ENCODE measurements around the gene MDM4.
"Not testable (repeated sequence)": the region's sequence is repeated elsewhere in the genome, so short reads cannot be mapped to it uniquely, and the experiment has no call there.

The MDM4 gene

DNA sequence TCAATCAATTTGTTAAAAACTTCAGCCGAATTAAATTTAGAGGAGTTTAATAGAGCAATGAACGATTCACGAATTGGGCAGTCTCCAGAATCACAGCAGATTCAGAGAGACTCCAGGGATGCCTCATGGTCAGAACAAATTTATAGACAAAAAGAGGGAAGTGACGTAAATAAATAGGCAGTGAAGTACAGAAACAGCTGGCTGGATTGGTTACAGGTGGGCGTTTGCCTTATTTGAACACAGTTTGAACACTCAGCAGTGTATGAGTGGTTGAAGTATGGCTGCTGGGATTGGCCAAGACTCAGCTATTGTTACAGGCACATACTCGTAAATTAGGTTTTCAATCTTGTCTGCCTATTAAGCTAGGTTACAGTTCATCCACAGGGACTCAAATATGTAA, 43.8 kb downstream of the MDM4 start:
- not testable (repeated sequence) for DNase-seq (ENCODE audit: low read depth in 2 of 3, low spot score in 2 of 3)

DNA sequence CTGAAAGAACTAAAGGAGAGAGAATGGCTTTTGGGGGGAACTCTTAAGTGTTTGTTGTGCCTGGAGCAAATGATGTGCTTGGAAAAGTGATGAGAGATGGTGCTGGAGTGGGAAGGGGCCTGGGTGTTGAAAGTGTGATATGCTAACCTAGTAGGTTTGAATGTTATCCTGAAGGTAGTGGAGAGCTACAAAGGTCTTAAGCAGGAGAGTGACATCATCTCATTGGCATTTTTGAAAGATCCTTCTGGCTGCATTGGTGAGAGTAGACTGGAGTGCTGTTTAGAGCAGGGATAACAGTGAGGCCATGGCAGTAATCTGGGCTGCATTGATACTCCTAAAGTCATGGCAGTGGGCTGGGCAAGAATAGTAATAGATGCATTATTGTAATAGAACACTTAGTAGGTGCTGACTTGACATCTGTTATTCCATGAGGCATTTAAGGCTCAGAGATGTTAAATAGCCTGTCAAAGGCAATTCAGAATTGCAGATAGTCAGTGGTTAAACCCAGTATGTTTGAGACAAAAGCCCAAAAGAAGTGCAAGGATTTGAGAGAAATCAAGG, 44.5 kb downstream of the MDM4 start:
- no peak for DNase-seq (ENCODE audit: low read depth in 2 of 3, low spot score in 2 of 3)

DNA sequence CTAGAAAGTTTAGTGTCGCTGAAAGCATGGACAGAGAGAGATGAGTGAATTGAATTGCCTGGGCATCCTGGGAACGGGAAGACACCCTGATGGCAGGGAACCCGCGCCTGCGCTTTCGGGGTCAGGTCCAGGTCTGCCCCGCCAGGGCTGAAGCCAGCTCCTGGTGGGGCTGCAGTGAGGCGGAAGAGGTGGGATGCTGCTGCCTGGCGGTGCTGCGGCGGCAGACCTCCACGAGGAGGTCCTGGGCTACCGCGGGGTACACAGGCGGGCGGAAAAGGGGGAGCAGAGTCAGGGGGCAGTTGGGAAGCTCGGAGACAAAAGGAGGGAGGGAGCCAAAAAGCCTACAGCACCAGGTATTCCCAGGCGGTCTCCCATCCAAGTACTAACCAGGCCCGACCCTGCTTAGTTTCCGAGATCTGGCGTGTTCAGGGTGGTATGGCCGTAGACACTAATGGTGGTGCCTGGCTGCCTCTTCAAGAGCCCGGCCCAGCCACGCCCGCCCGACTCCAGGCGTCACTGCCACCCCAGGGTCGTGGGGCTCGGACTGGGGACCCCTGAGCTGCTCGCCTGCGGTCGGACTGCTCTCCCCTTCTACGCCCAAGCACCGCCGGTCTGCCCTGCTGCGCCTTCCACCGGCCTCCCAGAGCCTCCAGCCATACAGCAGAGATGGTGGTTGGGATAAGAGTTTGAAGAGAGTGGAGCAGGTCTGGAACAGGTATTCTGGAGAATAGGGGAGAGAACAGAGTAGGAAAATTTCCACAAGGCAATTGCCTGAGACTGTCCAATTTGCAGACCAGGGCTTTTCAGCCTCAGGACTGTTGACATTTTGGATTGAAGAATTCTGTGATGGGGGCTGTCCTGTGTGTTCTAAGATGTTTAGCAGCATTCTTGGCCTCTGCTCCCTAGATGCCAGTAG, 46.1 kb downstream of the MDM4 start:
- no peak for DNase-seq (ENCODE audit: low read depth in 2 of 3, low spot score in 2 of 3)

GRCh38 chr1:204563307-204563706, 47.1 kb downstream of the MDM4 start:
- DNase-seq (ENCODE audit: low read depth in 2 of 3, low spot score in 2 of 3), result no peak

DNA sequence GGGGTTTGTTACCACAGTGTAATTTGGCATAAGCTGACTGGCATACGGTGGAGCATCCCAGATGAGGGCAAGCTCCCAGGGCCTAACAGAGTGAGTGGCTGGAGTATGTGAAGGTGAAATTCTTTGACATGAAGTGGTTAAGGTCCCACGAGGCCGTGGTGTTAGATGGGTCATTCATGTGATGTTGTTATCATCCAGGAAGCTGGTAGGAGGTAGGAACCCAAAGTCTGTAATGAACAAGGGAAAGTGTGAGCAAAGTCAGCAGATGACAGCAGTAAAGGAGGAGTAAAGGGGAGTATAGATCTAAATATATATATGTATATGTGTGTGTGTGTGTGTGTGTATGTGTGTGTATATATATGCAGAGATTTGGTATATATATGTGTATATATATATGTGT, 47.6 kb downstream of the MDM4 start:
- DNase-seq (ENCODE audit: low read depth in 2 of 3, low spot score in 2 of 3), result no peak

DNA sequence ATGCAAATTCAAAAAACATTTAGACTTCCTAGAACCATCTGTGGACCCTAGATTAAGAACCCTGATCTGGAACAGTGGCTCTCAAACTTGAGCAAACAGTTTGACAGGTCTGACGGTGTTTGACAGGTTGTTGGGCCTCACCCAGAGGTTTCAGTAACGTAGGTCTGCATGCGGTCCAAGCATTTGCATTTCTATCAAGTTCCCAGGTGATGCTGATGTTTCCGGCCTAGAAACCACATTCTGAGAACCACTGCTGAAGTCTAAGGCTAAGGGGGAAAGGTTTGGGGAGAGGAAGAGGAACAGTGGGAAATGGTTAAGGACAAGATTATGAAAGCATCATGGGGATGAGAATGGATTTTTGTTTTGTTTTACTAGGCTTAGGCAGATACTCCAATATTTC, 48.6 kb downstream of the MDM4 start:
- no peak for DNase-seq (ENCODE audit: low read depth in 2 of 3, low spot score in 2 of 3)

- DNase-seq (ENCODE audit: low read depth in 2 of 3, low spot score in 2 of 3), result peak in 1 of 3 experiments; percentile 31
Measured at GRCh38 chr1:204565617-204566582, 49.7 kb downstream of the MDM4 start.

DNA sequence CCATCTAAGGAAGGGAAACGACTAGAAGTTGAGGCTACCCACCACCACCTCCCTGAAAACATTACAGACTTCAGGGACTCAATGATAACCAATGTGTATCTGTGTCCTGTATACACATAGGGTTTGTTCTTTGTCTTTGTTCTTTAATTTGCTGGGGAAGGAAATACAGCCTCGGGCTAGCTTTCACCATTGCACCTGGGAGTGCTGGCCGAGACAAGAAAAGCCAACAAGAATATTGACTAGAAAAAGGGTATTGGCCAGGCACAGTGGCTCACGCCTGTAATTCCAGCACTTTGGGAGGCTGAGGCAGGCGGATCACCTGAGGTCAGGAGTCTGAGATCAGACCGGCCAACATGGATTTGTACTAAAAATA, 50.4 kb downstream of the MDM4 start:
- no peak for DNase-seq (ENCODE audit: low read depth in 2 of 3, low spot score in 2 of 3)

DNA sequence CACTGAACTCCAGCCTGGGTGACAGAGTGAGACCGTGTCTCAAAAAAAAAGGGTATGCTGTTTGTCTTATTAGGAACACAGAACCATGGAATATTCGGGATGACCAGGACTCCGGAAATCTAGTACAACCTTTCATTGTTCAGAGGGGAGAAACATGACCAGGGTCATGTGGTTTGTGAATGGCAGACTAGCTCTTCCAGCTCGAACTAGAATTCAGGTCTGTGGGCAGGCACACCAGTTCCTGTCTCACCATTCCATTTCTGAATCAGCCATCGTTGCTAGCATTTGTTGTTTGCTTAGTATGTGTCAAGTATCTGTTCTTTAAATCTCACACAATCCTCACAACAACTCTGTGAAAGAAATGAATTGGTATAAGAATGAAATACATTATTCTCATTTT, 50.9 kb downstream of the MDM4 start:
- no peak for DNase-seq (ENCODE audit: low read depth in 2 of 3, low spot score in 2 of 3)

DNA sequence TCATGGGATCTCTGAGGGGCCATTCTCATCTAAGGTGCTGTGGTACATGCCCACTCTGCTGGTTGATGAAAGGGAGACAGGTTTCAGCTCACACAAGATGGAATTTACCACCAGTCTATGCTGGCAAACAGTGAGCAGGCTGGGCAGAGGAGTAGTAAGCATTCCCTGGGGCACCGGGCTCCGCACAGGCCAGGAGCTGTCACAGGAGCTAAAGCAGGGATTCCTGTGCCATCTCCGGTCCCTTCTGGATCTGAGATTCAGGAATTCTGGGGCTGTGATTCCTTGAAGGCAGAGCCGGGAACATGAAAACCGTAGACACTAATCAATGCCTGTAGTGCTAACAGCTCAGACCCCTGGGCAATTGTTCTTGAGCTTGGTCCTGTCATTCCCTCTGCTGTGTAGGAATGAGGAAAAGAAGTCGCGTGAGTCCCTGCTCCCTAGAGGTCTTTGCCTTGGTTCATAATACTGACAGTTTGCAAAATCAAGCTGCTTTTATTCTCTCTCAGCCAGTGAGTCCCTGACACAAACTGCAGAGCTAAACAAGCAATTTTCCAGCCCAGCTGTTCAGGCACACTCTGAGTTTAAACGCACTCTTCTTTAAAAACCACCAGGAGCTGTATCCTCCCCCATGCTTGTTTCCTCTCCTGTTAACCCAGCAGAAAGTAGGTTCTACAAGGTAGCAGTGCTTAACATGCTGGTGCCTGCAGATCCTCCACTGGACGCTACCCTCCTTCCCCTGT, 52.5 kb downstream of the MDM4 start:
- DNase-seq (ENCODE audit: low read depth in 2 of 3, low spot score in 2 of 3), result no peak

GRCh38 chr1:204569478-204569877, 53.3 kb downstream of the MDM4 start:
- no peak for DNase-seq (ENCODE audit: low read depth in 2 of 3, low spot score in 2 of 3)

GRCh38 chr1:204570021-204570420, 53.8 kb downstream of the MDM4 start:
- not testable (repeated sequence) for DNase-seq (ENCODE audit: low read depth in 2 of 3, low spot score in 2 of 3)

- DNase-seq (ENCODE audit: low read depth in 2 of 3, low spot score in 2 of 3), result no peak
Measured at GRCh38 chr1:204571128-204571527, 54.9 kb downstream of the MDM4 start.

DNA sequence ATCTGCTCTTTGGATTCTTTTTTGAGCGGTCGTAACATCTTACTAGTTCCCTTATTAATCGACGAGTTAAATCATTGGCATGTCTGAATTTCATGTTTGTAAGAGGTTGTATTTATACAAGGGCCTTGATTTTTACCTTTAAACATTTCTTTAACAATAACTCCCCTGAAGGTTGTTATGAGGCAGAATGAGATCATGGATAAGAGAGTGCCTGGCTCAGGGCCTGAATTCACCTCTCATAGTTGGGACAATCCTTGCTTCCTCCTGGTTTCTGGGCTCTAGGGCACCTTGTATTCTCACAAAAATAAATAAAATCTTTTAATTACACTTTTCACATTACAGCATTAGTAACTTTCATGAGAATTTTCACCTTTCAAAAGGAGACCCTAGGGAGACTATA, 55.4 kb downstream of the MDM4 start:
- no peak for DNase-seq (ENCODE audit: low read depth in 2 of 3, low spot score in 2 of 3)

DNA sequence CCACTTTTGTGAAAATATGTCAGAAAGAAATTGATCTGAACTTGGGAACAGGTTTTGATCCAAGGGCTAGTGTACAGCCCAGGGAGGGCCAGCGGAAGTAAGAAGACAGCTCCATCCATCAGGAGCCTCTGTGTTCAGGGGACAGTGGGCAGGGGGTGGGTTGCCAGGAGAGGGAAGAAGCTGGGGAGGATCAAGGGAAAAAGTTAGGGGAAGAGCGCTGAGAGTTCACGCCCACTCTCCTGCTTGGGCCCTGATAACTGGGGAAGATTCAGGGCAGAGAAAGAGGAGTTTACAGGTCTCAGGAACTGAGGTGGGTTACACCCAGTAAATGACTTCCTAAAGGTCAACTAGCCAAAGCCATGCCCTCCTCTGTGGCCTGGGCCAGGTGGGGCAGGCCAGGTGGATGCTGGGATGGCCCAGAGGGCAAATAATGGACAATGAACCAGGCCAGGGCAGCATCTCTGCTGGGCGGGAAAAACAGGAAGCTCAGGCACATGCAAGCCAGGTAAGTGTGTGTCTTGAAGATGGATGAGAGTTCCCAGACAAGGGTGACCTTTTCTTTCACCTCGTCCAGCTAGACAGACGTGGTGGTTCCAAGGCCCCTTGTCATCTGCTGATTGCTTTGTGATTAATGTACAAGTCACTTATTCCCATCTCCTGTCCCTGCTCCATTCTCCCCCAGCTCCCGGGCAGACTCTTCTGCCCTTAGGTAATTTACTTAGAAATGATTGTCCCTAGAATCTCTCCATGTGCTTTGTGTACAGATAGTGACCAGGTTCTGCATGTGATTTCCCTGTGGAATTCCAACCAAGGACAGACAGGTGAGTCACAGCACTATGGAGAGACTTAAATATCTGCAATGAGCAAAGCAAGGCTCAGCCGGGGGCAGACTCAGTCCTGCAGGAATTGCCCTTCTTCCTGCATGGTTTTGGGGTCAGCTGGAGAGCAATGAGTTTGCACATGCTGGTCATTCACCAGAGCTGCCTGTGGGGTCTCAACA, 57.0 kb downstream of the MDM4 start:
- DNase-seq (ENCODE audit: low read depth in 2 of 3, low spot score in 2 of 3), result no peak

GRCh38 chr1:204574016-204574864, 58.0 kb downstream of the MDM4 start:
- no peak for DNase-seq (ENCODE audit: low read depth in 2 of 3, low spot score in 2 of 3)

DNA sequence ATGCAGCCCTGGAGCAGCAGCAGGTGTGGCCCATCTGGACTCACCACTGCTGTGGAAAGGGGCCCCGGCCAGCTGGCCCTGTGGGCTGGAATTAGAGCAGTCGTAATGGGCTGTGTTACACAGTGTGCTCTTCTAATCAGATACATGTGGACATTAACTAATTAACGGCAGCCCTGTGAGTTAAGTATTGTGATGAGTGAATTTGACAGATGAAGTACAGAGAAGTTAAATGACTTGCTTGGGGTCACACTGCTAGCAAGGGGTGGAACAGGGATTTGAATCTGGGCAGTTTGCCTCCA, 58.6 kb downstream of the MDM4 start:
- DNase-seq (ENCODE audit: low read depth in 2 of 3, low spot score in 2 of 3), result no peak

GRCh38 chr1:204575221-204576190, 59.3 kb downstream of the MDM4 start:
- DNase-seq (ENCODE audit: low read depth in 2 of 3, low spot score in 2 of 3), result no peak
